Right lobe of liver (tissue), 6 donors: ENCODE measurements around the gene STXBP4. TPM values are rescaled to one million over a fixed set of nuclear protein-coding genes. Genes with fewer than 3 reads are reported as not detected.
A peak's percentile ranks its signal among the peaks of the same experiment; 100 is the strongest.

ENCODE experiments used
- ATAC-seq, 4 donors: fragments of 200-7000 bp; cut with Tn5 transposase; one replicate each; pipeline ENCODE4 v1.9.1; 2020; ENCODE audit warnings: mild to moderate bottlenecking in 4 of 4, moderate library complexity in 4 of 4
- DNase-seq, 3 donors: peaks; one replicate each; pipeline ENCODE4 v3.0.0-alpha.2; 2020
- H3K27ac ChIP-seq, 3 donors: fragments of 200-600 bp; one replicate each; pipeline ENCODE4 v1.8.0; 2022
- H3K27me3 ChIP-seq, 2 donors: fragments of 200-600 bp; one replicate each; pipeline ENCODE4 v1.8.0; 2022
- H3K36me3 ChIP-seq, 4 donors: fragments of 200-600 bp; sonication (generic) in 1 of 4; one replicate each; pipeline versions ENCODE4 v1.5.1 to v1.8.0; 2017 to 2022; ENCODE audit warnings: control low read depth in 1 of 4
- H3K4me1 ChIP-seq, 4 donors: fragments of 200-600 bp; sonication (generic) in 1 of 4; one replicate each; pipeline versions ENCODE4 v1.5.1 to v1.8.0; 2017 to 2022; ENCODE audit warnings: control low read depth in 1 of 4
- H3K4me3 ChIP-seq, 3 donors: fragments of 200-600 bp; one replicate each; pipeline ENCODE4 v1.8.0; 2022
- H3K9me3 ChIP-seq, 4 donors: fragments of 200-600 bp; sonication (generic) in 1 of 4; one replicate each; pipeline versions ENCODE4 v1.5.1 to v1.8.0; 2017 to 2022; ENCODE audit warnings: control low read depth in 1 of 4
- CTCF ChIP-seq, 4 donors: fragments of 200-600 bp in 3 of 4; fragments of 450-650 bp in 1 of 4; IDR thresholded peaks; one replicate each; pipeline versions ENCODE4 v1.5.1 to v1.8.0; 2016 to 2022; ENCODE audit warnings: antibody characterized with exemption in 4 of 4, mild to moderate bottlenecking in 2 of 4
- POLR2A ChIP-seq: fragments of 450-650 bp; IDR thresholded peaks from one replicate; pipeline ENCODE4 v1.6.1; 2017; ENCODE audit warnings: antibody characterized with exemption, mild to moderate bottlenecking
- WGBS: methylation state at CpG from one replicate; pipeline ENCODE4 v1.1.6; 2018; ENCODE audit warnings: low coverage, low lambda C conversion rate; ENCODE audit not compliant: insufficient coverage; ENCODE audit errors: missing lambda C conversion rate; 5-methylcytosine and 5-hydroxymethylcytosine counted together
- intact Hi-C, 2 donors: fragments of 100-400 bp; cut with DNase I; formaldehyde crosslinking; loops; one replicate each; pipeline versions ENCODE4 v1.11.2 to v1.14.1; 2022
- long read RNA-seq: library from polyadenylated mRNA; unstranded; transcript quantifications from one replicate; pipeline ENCODE4 v2.0.0, GENCODE V29; 2019
- total RNA-seq, 6 experiments: library from RNA; depleted of rRNA in 2 of 6; stranded (reverse); fragments of >200 nt in 2 of 6; fragmentation: NEBNext Ultra II Directional in 3 of 6; extraction: Animal tissue kit (Norgen Biotek cat#: 25700) in 3 of 6; gene quantifications; one replicate each; pipeline versions ENCODE4 v1.1.0 to v1.2.4, GENCODE V29; 2016 to 2023
- donor health status: DM: no; HTN: yes; CAD: no.
- donor health status: DM: no; HTN: no; CAD: no.
- donor health status: DM: no; HTN: no; CAD: no.
- donor health status: DM: no; HTN: yes; CAD: no.
- donor health status: DM: no; HTN: yes; CAD: no.

Gene STXBP4
- 10 to 100 TPM in 1 of 6 experiments, 1 to 10 TPM in 5; 2.2 to 14.8 (median 3.7) TPM for total RNA-seq
- long read RNA-seq, result 0 reads

GRCh38 chr17:54968262-54968987 lies at the start of gene STXBP4, which contains the start of gene COX11:
STXBP4 (plus strand) TSS chr17:54968765; CDS start chr17:54986220, 17,455 bp downstream.
COX11 (minus strand) TSS chr17:54968654; CDS start chr17:54968646, 8 bp downstream.
- WGBS, result 1% methylated on average over 34 of the region's 57 CpGs
- no peaks in the 10 kb centered on the region for H3K9me3 ChIP-seq
- DNase-seq, result peak; percentile 94 to 98 (median 97)
- peaks cover 0 to 9% (median 4%) of the 10 kb centered on the region in 4 donors for H3K36me3 ChIP-seq
- H3K27me3 ChIP-seq, result no peaks in the 10 kb centered on the region
- ATAC-seq, result peak; percentile 96 to 98 (median 97)
- H3K27ac ChIP-seq, result peak within 1 kb of the TSS; percentile 64 to 78 (median 74)
- intact Hi-C loops, result no loop called here
- TF ChIP-seq POLR2A (peak; percentile 73), CTCF (IDR thresholded peaks at IDR 0.05) (peak in 3 of 4 donors; percentile 24 to 45 (median 38))
- H3K4me1 ChIP-seq, result peaks cover 0 to 30% (median 0%) of the 10 kb centered on the region in 4 donors
- H3K4me3 ChIP-seq, result peak within 1 kb of the TSS; percentile 77 to 83 (median 80)

- Histone ChIP-seq H3K4me1 (no peaks in the 10 kb centered on the region), H3K4me3 (no peak overlapping the region), H3K27me3 (no peaks in the 10 kb centered on the region), H3K36me3 (peaks cover 0 to 53% (median 24%) of the 10 kb centered on the region in 4 donors), H3K9me3 (peaks cover 0 to 5% (median 2%) of the 10 kb centered on the region in 4 donors), H3K27ac (no peak overlapping the region)
- TF ChIP-seq CTCF (IDR thresholded peaks at IDR 0.05) (no peak), POLR2A (no peak)
- ATAC-seq (no peak), DNase-seq (no peak)
- intact Hi-C loops, result no loop called here
Measured at GRCh38 chr17:54919425-54919824, 49.1 kb upstream of the STXBP4 start.

GRCh38 chr17:54920819-54921218 lies 47.7 kb upstream of the STXBP4 start:
- TF ChIP-seq POLR2A (no peak), CTCF (IDR thresholded peaks at IDR 0.05) (no peak)
- no peaks in the 10 kb centered on the region for H3K4me1 ChIP-seq
- H3K36me3 ChIP-seq, result peaks cover 0 to 39% (median 20%) of the 10 kb centered on the region in 4 donors
- WGBS, result 83% methylated on average over 5 of the region's 6 CpGs
- peaks cover 0 to 5% (median 2%) of the 10 kb centered on the region in 4 donors for H3K9me3 ChIP-seq
- intact Hi-C loops, result no loop called here
- no peak overlapping the region for H3K27ac ChIP-seq
- DNase-seq (no peak), ATAC-seq (no peak)
- H3K27me3 ChIP-seq, result no peaks in the 10 kb centered on the region
- no peak overlapping the region for H3K4me3 ChIP-seq

DNA sequence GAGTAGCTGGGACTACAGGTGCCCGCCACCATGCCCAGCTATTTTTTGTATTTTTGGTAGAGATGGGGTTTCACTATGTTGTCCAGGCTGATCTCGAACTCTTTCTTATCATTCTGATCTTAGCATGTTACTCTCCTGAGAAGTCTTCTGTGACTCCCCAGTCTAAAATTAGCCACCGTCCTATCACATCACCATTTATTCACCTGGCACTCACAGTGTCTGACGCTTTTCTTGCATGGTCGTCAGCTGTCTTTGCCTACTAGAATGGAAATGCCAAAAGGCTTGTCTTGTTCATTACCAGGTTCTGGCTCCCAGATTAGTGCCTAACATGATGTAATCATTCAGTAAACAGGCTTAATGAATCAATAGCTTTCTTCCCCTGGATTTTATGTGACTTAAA lies 44.2 kb upstream of the STXBP4 start:
- Histone ChIP-seq H3K27ac (no peak overlapping the region), H3K9me3 (no peaks in the 10 kb centered on the region), H3K27me3 (no peaks in the 10 kb centered on the region), H3K4me1 (no peaks in the 10 kb centered on the region), H3K4me3 (no peak overlapping the region), H3K36me3 (peaks cover 0 to 16% (median 6%) of the 10 kb centered on the region in 4 donors)
- 91% methylated on average over 5 of the region's 5 CpGs for WGBS
- DNase-seq, result no peak
- peak in 2 of 4 donors; percentile 19 to 25 for ATAC-seq
- TF ChIP-seq CTCF (IDR thresholded peaks at IDR 0.05) (no peak), POLR2A (no peak)
- intact Hi-C loops, result no loop called here
